Measurements from ENCODE around the gene RPL36.

GRCh38 chr19:5691822-5692722 is 2.0 kb downstream of the RPL36 start:
- no peak for TF ChIP-seq POLR2A (IDR thresholded peaks at IDR 0.05)
- TF ChIP-seq CTCF (IDR thresholded peaks at IDR 0.05 in 8 of 11, conservative IDR thresholded peaks at IDR 0.05 in 3 of 11), result no peak
- peak in 1 of 3 donors; percentile 52 for TF ChIP-seq POLR2AphosphoS5 (IDR thresholded peaks at IDR 0.05)
